ENCODE results near the gene SVOP. TPM values are rescaled to one million over a fixed set of nuclear protein-coding genes. Genes with fewer than 3 reads are reported as not detected.

SVOP gene
- total and polyA plus RNA-seq, 2 of the 4 experiments (the other 2 are of a cell fraction) = not detected

GRCh38 chr12:109065154-109065852 is 44.4 kb upstream of the SVOP start:
- H2BK20ac ChIP-seq (ENCODE audit: low read depth, low read length) = no peak overlapping the region
- BruUV-seq (replicated peaks) = no TSS peak
- ChIA-PET CTCF (no interaction called here), POLR2A (ENCODE audit: unreplicated experiment) (no interaction called here)
- no peak overlapping the region for H3K9ac ChIP-seq (ENCODE audit: low read depth, low read length)
- H2BK120ac ChIP-seq (ENCODE audit: low read depth, low read length) = no peak overlapping the region
- H3K4me1 ChIP-seq (ENCODE audit: control insufficient read depth, insufficient read depth, low read length) = no peaks in the 10 kb centered on the region
- H4K5ac ChIP-seq (ENCODE audit: low read depth, low read length) = no peak overlapping the region
- no peak overlapping the region for H3K18ac ChIP-seq (ENCODE audit: low read depth, low read length)
- H4K20me1 ChIP-seq (ENCODE audit: insufficient read depth, low read length) = no peaks in the 10 kb centered on the region
- H3K79me1 ChIP-seq (ENCODE audit: low read depth in 1 of 2, low read length in 2 of 2) = no peaks in the 10 kb centered on the region
- H4K91ac ChIP-seq (ENCODE audit: insufficient read depth, low read depth, low read length) = no peak overlapping the region
- H2AK9ac ChIP-seq (replicated peaks; ENCODE audit: low read depth, low read length, poor library complexity) = no peak overlapping the region
- H2AK5ac ChIP-seq (ENCODE audit: low read depth, low read length) = no peak overlapping the region
- intact Hi-C loops (cut with micrococcal nuclease) (no loop called here), dilution Hi-C loops (cut with HindIII; ENCODE audit: low sequenced_read_pairs, unreplicated experiment) (no loop called here), in situ Hi-C loops (cut with MboI; ENCODE audit: low sequenced_read_pairs) (no loop called here)
- H3K9me3 ChIP-seq (ENCODE audit: control insufficient read depth, insufficient read depth, low read length) = no peaks in the 10 kb centered on the region
- H3K9me1 ChIP-seq (ENCODE audit: insufficient read depth, low read length) = no peaks in the 10 kb centered on the region
- no peak overlapping the region for H3K27ac ChIP-seq (ENCODE audit: insufficient read depth, low read length)
- no peak overlapping the region for H2AFZ ChIP-seq (replicated peaks; ENCODE audit: low read length, poor library complexity)
- ATAC-seq (ENCODE audit: low read depth) (no peak), DNase-seq (no peak)
- no peak overlapping the region for H3K14ac ChIP-seq (replicated peaks; ENCODE audit: low read depth, low read length)
- TF ChIP-seq USF2 (IDR thresholded peaks at IDR 0.05; ENCODE audit: low read depth, low read length) = no peak
- no peak for TF ChIP-seq NFE2L2 (IDR thresholded peaks at IDR 0.05; ENCODE audit: low read depth, low read length)
- no peak for TF ChIP-seq POLR2A (IDR thresholded peaks at IDR 0.05; ENCODE audit: low read depth, low read length)
- no peak for TF ChIP-seq BHLHE40 (IDR thresholded peaks at IDR 0.05; ENCODE audit: low read depth, low read length)
- TF ChIP-seq MAZ (IDR thresholded peaks at IDR 0.05; ENCODE audit: borderline replicate concordance, low read depth, low read length) = no peak
- no peak for TF ChIP-seq CEBPB (IDR thresholded peaks at IDR 0.05; ENCODE audit: low read depth, low read length)
- no peak for TF ChIP-seq ELK1 (IDR thresholded peaks at IDR 0.05; ENCODE audit: borderline replicate concordance, low read depth, low read length)
- no peak overlapping the region for H3K4ac ChIP-seq (ENCODE audit: low read depth, low read length)
- no peak overlapping the region for H2BK5ac ChIP-seq (ENCODE audit: low read depth, low read length, poor library complexity, severe bottlenecking)
- no peak overlapping the region for H3K56ac ChIP-seq (ENCODE audit: extremely low read depth, insufficient read depth, low read length)
- H3K36me3 ChIP-seq (ENCODE audit: control insufficient read depth, insufficient read depth, low read length) = peaks cover 22% of the 10 kb centered on the region
- WGBS, 2 experiments (ENCODE audit: extremely low coverage in 2 of 2, insufficient read length in 1 of 2) = 40% methylated on average over 1 of the region's 5 CpGs; no CpG with 5 or more reads in 1 of the 2 experiments
- no peak overlapping the region for H4K8ac ChIP-seq (ENCODE audit: low read depth in 2 of 2, low read length in 2 of 2)
- no peak overlapping the region for H3K4me3 ChIP-seq (ENCODE audit: insufficient read depth, low read depth, low read length)
- H3K23ac ChIP-seq (ENCODE audit: low read depth, low read length) = no peak overlapping the region
- H3K27me3 ChIP-seq (ENCODE audit: control insufficient read depth, insufficient read depth, low read length) = no peaks in the 10 kb centered on the region
- H2BK15ac ChIP-seq (ENCODE audit: low read depth, low read length) = no peak overlapping the region
- H3K4me2 ChIP-seq (ENCODE audit: low read depth, low read length) = no peak overlapping the region
